Thoracic aorta (tissue), 2 donors: ENCODE data around the gene AVL9. TPM values are rescaled to one million over a fixed set of nuclear protein-coding genes. Genes with fewer than 3 reads are reported as not detected.

Experiments
- ATAC-seq: fragments of 150-250 bp; one replicate; pipeline ENCODE4 v1.8.0; 2017; ENCODE audit warnings: low read depth; ENCODE audit not compliant: insufficient number of reproducible peaks, low FRiP score
- DNase-seq: peaks from one replicate; pipeline ENCODE4 v3.0.0-alpha.2; 2020; ENCODE audit warnings: low spot score
- H3K27ac ChIP-seq, 2 donors: fragments of 200-600 bp; sonication (generic); 1 replicate in 1 of 2; 2 replicates in 1 of 2; pipeline ENCODE4 v1.5.1; 2016; ENCODE audit warnings: mild to moderate bottlenecking in 2 of 2, moderate library complexity in 2 of 2
- H3K27me3 ChIP-seq: fragments of 200-600 bp; sonication (generic); replicated peaks from 2 replicates; pipeline ENCODE4 v1.6.0; 2016; ENCODE audit warnings: mild to moderate bottlenecking; ENCODE audit not compliant: insufficient read depth
- H3K36me3 ChIP-seq: fragments of 200-600 bp; sonication (generic); one replicate; pipeline ENCODE4 v1.5.1; 2016
- H3K4me1 ChIP-seq, 2 donors: fragments of 200-600 bp; sonication (generic); 1 replicate in 1 of 2; 2 replicates in 1 of 2; pipeline versions ENCODE4 v1.5.1 to v1.6.0; 2016; ENCODE audit warnings: low read depth in 2 of 2, mild to moderate bottlenecking in 1 of 2; ENCODE audit not compliant: control insufficient read depth in 1 of 2
- H3K4me3 ChIP-seq: fragments of 200-600 bp; sonication (generic); 2 replicates; pipeline ENCODE4 v1.5.1; 2016; ENCODE audit warnings: mild to moderate bottlenecking
- H3K9me3 ChIP-seq: fragments of 200-600 bp; sonication (generic); 2 replicates; pipeline ENCODE4 v1.5.1; 2016
- total RNA-seq, 2 donors: library from RNA; depleted of rRNA; stranded (reverse); fragments of >200 nt; gene quantifications; one replicate each; pipeline versions ENCODE4 v1.1.0 to v1.2.3, GENCODE V29; 2016
- TF ChIP-seq, protein P1 (sequence below): fragments of 200-600 bp; sonication (generic); IDR thresholded peaks from one replicate; pipeline ENCODE4 v1.5.1; 2019; ENCODE audit warnings: antibody characterized with exemption

AVL9 gene
- total RNA-seq, 2 donors from 2014 or later = 18.3 to 19.5 TPM

DNA sequence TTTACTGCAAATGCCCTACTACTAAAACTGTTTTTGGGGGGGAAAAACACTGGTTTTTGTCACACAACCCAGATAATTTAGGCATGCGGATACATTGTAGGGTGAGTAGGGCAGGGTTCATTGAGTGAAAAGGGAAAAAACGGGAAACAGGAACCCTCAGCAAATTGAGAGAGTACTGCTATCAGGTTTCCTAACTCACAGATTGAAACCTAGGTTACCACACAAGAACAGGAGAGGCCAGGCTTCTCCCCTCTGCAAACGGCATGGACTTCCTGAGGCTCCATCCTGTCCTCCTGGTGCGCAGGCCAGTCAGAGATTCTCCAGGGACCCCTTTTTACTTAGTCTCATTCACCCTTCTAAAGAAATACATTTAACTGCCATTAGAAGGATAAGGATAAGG lies 30.6 kb downstream of the AVL9 start:
- ATAC-seq = no peak
- no peaks in the 10 kb centered on the region for H3K27me3 ChIP-seq
- no peak for DNase-seq
- H3K4me3 ChIP-seq = no peak overlapping the region
- H3K9me3 ChIP-seq = no peaks in the 10 kb centered on the region
- TF ChIP-seq, protein P1, sequence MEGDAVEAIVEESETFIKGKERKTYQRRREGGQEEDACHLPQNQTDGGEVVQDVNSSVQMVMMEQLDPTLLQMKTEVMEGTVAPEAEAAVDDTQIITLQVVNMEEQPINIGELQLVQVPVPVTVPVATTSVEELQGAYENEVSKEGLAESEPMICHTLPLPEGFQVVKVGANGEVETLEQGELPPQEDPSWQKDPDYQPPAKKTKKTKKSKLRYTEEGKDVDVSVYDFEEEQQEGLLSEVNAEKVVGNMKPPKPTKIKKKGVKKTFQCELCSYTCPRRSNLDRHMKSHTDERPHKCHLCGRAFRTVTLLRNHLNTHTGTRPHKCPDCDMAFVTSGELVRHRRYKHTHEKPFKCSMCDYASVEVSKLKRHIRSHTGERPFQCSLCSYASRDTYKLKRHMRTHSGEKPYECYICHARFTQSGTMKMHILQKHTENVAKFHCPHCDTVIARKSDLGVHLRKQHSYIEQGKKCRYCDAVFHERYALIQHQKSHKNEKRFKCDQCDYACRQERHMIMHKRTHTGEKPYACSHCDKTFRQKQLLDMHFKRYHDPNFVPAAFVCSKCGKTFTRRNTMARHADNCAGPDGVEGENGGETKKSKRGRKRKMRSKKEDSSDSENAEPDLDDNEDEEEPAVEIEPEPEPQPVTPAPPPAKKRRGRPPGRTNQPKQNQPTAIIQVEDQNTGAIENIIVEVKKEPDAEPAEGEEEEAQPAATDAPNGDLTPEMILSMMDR = no peak
- H3K36me3 ChIP-seq = no peaks in the 10 kb centered on the region
- H3K4me1 ChIP-seq = peaks cover 0 to 2% of the 10 kb centered on the region in 2 donors
- no peak overlapping the region for H3K27ac ChIP-seq

DNA sequence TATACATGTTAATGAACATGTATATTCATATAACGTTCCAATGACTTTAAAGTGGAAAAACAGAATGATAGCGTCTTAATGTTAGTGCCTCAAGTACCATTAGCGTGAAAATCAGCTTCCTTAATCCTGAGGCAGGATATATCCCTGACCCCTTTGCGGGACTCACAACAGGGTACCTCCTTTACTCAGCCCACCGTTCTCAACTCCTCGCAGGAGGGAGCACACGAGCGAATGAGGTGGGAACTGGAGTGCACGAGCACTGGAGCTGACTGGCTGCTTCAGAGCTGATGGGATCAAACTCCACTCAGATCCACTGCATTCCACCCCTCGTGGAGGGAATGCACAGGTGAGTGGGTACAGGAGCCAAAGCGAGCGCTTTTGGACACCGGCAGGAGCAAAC lies 36.1 kb downstream of the AVL9 start:
- no peaks in the 10 kb centered on the region for H3K36me3 ChIP-seq
- no peak for DNase-seq
- H3K4me1 ChIP-seq = peaks cover 8 to 13% of the 10 kb centered on the region in 2 donors
- H3K27me3 ChIP-seq = no peaks in the 10 kb centered on the region
- H3K27ac ChIP-seq = no peak overlapping the region
- H3K4me3 ChIP-seq = no peak overlapping the region
- TF ChIP-seq, protein P1 = no peak
- ATAC-seq = no peak
- H3K9me3 ChIP-seq = no peaks in the 10 kb centered on the region

GRCh38 chr7:32532086-32532485 lies 36.8 kb downstream of the AVL9 start:
- TF ChIP-seq, protein P1 = no peak
- no peak for ATAC-seq
- DNase-seq = no peak
- Histone ChIP-seq H3K36me3 (no peaks in the 10 kb centered on the region), H3K27ac (no peak overlapping the region), H3K27me3 (no peaks in the 10 kb centered on the region), H3K4me3 (no peak overlapping the region), H3K4me1 (peaks cover 13 to 20% of the 10 kb centered on the region in 2 donors), H3K9me3 (no peaks in the 10 kb centered on the region)

GRCh38 chr7:32532716-32533115 lies 37.4 kb downstream of the AVL9 start:
- peaks cover 18 to 25% of the 10 kb centered on the region in 2 donors for H3K4me1 ChIP-seq

GRCh38 chr7:32533276-32534029 lies 38.2 kb downstream of the AVL9 start:
- Histone ChIP-seq H3K4me1 (peaks cover 22 to 32% of the 10 kb centered on the region in 2 donors), H3K27ac (peak overlapping the region; percentile 28 to 34), H3K36me3 (no peaks in the 10 kb centered on the region), H3K9me3 (no peaks in the 10 kb centered on the region), H3K27me3 (no peaks in the 10 kb centered on the region), H3K4me3 (no peak overlapping the region)
- DNase-seq (no peak), ATAC-seq (no peak)
- TF ChIP-seq, protein P1 = no peak

More at GRCh38 chr7:32532716-32533115, 37.4 kb downstream of the AVL9 start:
- DNase-seq (no peak), ATAC-seq (no peak)
- no peaks in the 10 kb centered on the region for H3K27me3 ChIP-seq
- no peaks in the 10 kb centered on the region for H3K9me3 ChIP-seq
- H3K36me3 ChIP-seq = no peaks in the 10 kb centered on the region
- TF ChIP-seq, protein P1 = no peak
- peak overlapping the region in 1 of 2 donors; percentile 28 for H3K27ac ChIP-seq
- H3K4me3 ChIP-seq = no peak overlapping the region
